Measurements from ENCODE around the gene CA10. TPM values are rescaled to one million over a fixed set of nuclear protein-coding genes. Genes with fewer than 3 reads are reported as not detected.

Gene CA10
- total RNA-seq, 1 experiment from 2014 or later = 0.46 TPM

- Histone ChIP-seq H2BK15ac (ENCODE audit: low read depth, low read length) (no peak overlapping the region), H3K23me2 (ENCODE audit: insufficient read length, low read depth, low read length, poor library complexity, severe bottlenecking) (no peaks in the 10 kb centered on the region), H3K9me3 (ENCODE audit: control insufficient read depth, low read depth, low read length) (no peaks in the 10 kb centered on the region), H4K8ac (replicated peaks; ENCODE audit: insufficient read length, low read depth, low read length) (no peak overlapping the region), H4K5ac (ENCODE audit: insufficient read length, low read depth, low read length) (no peak overlapping the region), H3K14ac (ENCODE audit: insufficient read depth, low read length) (no peak overlapping the region), H3K23ac (ENCODE audit: insufficient read length, low read depth, low read length) (no peak overlapping the region), H3T11ph (ENCODE audit: low read length) (no peak overlapping the region), H3K27me3 (ENCODE audit: insufficient read depth, low read length) (no peaks in the 10 kb centered on the region), H4K91ac (ENCODE audit: insufficient read length, low read depth, low read length) (no peak overlapping the region), H3K4ac (ENCODE audit: low read depth, low read length) (no peak overlapping the region), H3K18ac (ENCODE audit: insufficient read length, low read depth, low read length) (no peak overlapping the region), H3K4me1 (ENCODE audit: insufficient read depth, low read length) (peaks cover 3% of the 10 kb centered on the region; the same call in 1 of the 2 replicates), H2AFZ (ENCODE audit: low read length) (no peak overlapping the region), H3K79me2 (ENCODE audit: insufficient read depth, low read length) (no peaks in the 10 kb centered on the region), H3K56ac (ENCODE audit: insufficient read length, low read depth, low read length) (no peak overlapping the region), H2BK20ac (ENCODE audit: low read depth, low read length, poor library complexity, severe bottlenecking) (no peak overlapping the region), H4K20me1 (ENCODE audit: control insufficient read depth, insufficient read depth, insufficient read length) (no peaks in the 10 kb centered on the region), H3K79me1 (ENCODE audit: insufficient read depth, low read depth, low read length, poor library complexity, severe bottlenecking) (no peaks in the 10 kb centered on the region), H3K9ac (ENCODE audit: extremely low read depth, insufficient read length, low read length) (no peak overlapping the region), H2BK120ac (ENCODE audit: low read depth, low read length, poor library complexity, severe bottlenecking) (no peak overlapping the region), H2AK5ac (ENCODE audit: insufficient read length, low read length) (no peak overlapping the region), H3K27ac (ENCODE audit: insufficient read length, low read depth, low read length) (no peak overlapping the region), H3K4me2 (ENCODE audit: insufficient read depth, insufficient read length, low read length) (no peak overlapping the region), H2BK5ac (ENCODE audit: insufficient read length, low read length) (no peak overlapping the region), H2BK12ac (ENCODE audit: insufficient read length, low read depth, low read length) (no peak overlapping the region)
- no peak for DNase-seq
- peaks cover 11% of the 10 kb centered on the region in 2 experiments for H3K4me1 Mint-ChIP-seq
- no peaks in the 10 kb centered on the region for H3K9me3 Mint-ChIP-seq
- no CpG with 5 or more reads among the region's 8 CpGs for WGBS (ENCODE audit: extremely low coverage, insufficient read length, low lambda C conversion rate)
- TF ChIP-seq CTCF (conservative IDR thresholded peaks at IDR 0.05) = no peak
- H3K36me3 Mint-ChIP-seq (ENCODE audit: insufficient read depth in 1 of 3, low read depth in 3 of 3) = no peaks in the 10 kb centered on the region
- no peak overlapping the region for H3K4me3 Mint-ChIP-seq
- no peak overlapping the region for H3K27ac Mint-ChIP-seq
- no peaks in the 10 kb centered on the region for H3K27me3 Mint-ChIP-seq (ENCODE audit: low read depth)
Observed at GRCh38 chr17:52106072-52106471, 52.4 kb downstream of the CA10 start.

All from H9 (cell line).